ENCODE results near the gene KCNE4. TPM values are rescaled to one million over a fixed set of nuclear protein-coding genes. Genes with fewer than 3 reads are reported as not detected.

KCNE4 gene
- total RNA-seq: under 1 TPM; 0.28 to 0.33 TPM
- polyA plus RNA-seq: under 1 TPM; 0.19 to 0.42 TPM

- H3K9me3 ChIP-seq (ENCODE audit: control insufficient read depth in 4 of 4, low read length in 3 of 4): no peaks in the 10 kb centered on the region
- peak within 1 kb of the TSS; percentile 56 to 76 for H3K27ac ChIP-seq (ENCODE audit: low read depth in 1 of 2, low read length in 2 of 2)
- 41% methylated on average over 19 of the region's 19 CpGs for WGBS
- no peaks in the 10 kb centered on the region for H3K36me3 ChIP-seq (ENCODE audit: control insufficient read depth in 4 of 4, insufficient read depth in 3 of 4, low read depth in 1 of 4, low read length in 3 of 4)
- peaks cover 0 to 2% (median 0%) of the 10 kb centered on the region in 4 donors for H3K4me1 ChIP-seq (ENCODE audit: control insufficient read depth in 4 of 4, insufficient read depth in 4 of 4, low read length in 3 of 4)
- no peak for DNase-seq (ENCODE audit: low spot score)
- H3K27me3 ChIP-seq (ENCODE audit: control insufficient read depth in 4 of 4, insufficient read depth in 4 of 4, low read length in 3 of 4): peaks cover 0 to 3% (median 0%) of the 10 kb centered on the region in 4 donors
- H3K9ac ChIP-seq (ENCODE audit: low read depth in 1 of 2, low read length in 2 of 2): no peak within 1 kb of the TSS
- H3K4me3 ChIP-seq (ENCODE audit: low read depth in 1 of 3, low read length in 3 of 3): no peak within 1 kb of the TSS
- TF ChIP-seq TAF1 (conservative IDR thresholded peaks at IDR 0.05) (peak; percentile 36), RXRA (IDR thresholded peaks at IDR 0.05) (no peak), EGR1 (IDR thresholded peaks at IDR 0.05; ENCODE audit: low read depth in 2 of 2) (no peak), YY1 (IDR thresholded peaks at IDR 0.05) (no peak)
Measured at GRCh38 chr2:223051693-223052289, at the start of gene KCNE4. Gene KCNE4, plus strand, starts transcription at chr2:223052190. Its CDS starts 641 bp downstream, at chr2:223052831.

DNA sequence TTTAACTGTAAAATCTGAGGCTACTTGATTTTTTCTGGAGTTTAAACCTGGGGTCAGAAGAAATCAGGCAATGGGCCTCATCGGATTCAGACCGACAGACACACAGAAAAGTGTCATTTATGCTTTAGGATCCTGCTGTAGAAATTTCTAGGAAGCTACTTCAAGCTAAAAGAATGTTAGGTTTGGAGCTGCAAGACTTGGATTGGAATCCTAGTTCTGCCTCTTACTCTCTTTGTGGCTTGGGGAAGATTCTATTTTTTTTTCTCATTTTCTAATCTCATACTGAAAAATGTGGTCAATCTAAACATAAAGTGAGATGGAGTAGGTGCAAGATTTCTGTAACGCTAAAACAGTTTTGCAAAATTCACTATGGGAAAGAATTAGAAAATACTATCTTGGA, 48.8 kb upstream of the KCNE4 start:
- Histone ChIP-seq H3K27me3 (ENCODE audit: control insufficient read depth in 4 of 4, insufficient read depth in 4 of 4, low read length in 3 of 4) (no peaks in the 10 kb centered on the region), H3K4me1 (ENCODE audit: control insufficient read depth in 4 of 4, insufficient read depth in 4 of 4, low read length in 3 of 4) (no peaks in the 10 kb centered on the region), H3K4me3 (ENCODE audit: low read depth in 1 of 3, low read length in 3 of 3) (no peak overlapping the region), H3K9ac (ENCODE audit: low read depth in 1 of 2, low read length in 2 of 2) (no peak overlapping the region), H3K36me3 (ENCODE audit: control insufficient read depth in 4 of 4, insufficient read depth in 3 of 4, low read depth in 1 of 4, low read length in 3 of 4) (no peaks in the 10 kb centered on the region), H3K9me3 (ENCODE audit: control insufficient read depth in 4 of 4, low read length in 3 of 4) (no peaks in the 10 kb centered on the region), H3K27ac (ENCODE audit: low read depth in 1 of 2, low read length in 2 of 2) (no peak overlapping the region)
- TF ChIP-seq EGR1 (IDR thresholded peaks at IDR 0.05; ENCODE audit: low read depth in 2 of 2) (no peak), RXRA (IDR thresholded peaks at IDR 0.05) (no peak), SP1 (IDR thresholded peaks at IDR 0.05) (no peak), HNF4G (IDR thresholded peaks at IDR 0.05) (no peak), HNF4A (conservative IDR thresholded peaks at IDR 0.05) (no peak), ATF3 (IDR thresholded peaks at IDR 0.05) (no peak), TAF1 (conservative IDR thresholded peaks at IDR 0.05) (no peak), JUND (IDR thresholded peaks at IDR 0.05) (no peak), FOXA1 (IDR thresholded peaks at IDR 0.05) (no peak), YY1 (IDR thresholded peaks at IDR 0.05) (no peak), MAX (IDR thresholded peaks at IDR 0.05) (no peak), RAD21 (IDR thresholded peaks at IDR 0.05) (no peak), FOXA2 (IDR thresholded peaks at IDR 0.05) (no peak), GABPA (IDR thresholded peaks at IDR 0.05 in 1 of 2, conservative IDR thresholded peaks at IDR 0.05 in 1 of 2) (no peak), NR2F2 (IDR thresholded peaks at IDR 0.05) (no peak)
- TF ChIP-seq, protein P1, sequence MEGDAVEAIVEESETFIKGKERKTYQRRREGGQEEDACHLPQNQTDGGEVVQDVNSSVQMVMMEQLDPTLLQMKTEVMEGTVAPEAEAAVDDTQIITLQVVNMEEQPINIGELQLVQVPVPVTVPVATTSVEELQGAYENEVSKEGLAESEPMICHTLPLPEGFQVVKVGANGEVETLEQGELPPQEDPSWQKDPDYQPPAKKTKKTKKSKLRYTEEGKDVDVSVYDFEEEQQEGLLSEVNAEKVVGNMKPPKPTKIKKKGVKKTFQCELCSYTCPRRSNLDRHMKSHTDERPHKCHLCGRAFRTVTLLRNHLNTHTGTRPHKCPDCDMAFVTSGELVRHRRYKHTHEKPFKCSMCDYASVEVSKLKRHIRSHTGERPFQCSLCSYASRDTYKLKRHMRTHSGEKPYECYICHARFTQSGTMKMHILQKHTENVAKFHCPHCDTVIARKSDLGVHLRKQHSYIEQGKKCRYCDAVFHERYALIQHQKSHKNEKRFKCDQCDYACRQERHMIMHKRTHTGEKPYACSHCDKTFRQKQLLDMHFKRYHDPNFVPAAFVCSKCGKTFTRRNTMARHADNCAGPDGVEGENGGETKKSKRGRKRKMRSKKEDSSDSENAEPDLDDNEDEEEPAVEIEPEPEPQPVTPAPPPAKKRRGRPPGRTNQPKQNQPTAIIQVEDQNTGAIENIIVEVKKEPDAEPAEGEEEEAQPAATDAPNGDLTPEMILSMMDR (IDR thresholded peaks at IDR 0.05; ENCODE audit: low read depth, low read length, missing input control): no peak
- TF ChIP-seq, protein P2, sequence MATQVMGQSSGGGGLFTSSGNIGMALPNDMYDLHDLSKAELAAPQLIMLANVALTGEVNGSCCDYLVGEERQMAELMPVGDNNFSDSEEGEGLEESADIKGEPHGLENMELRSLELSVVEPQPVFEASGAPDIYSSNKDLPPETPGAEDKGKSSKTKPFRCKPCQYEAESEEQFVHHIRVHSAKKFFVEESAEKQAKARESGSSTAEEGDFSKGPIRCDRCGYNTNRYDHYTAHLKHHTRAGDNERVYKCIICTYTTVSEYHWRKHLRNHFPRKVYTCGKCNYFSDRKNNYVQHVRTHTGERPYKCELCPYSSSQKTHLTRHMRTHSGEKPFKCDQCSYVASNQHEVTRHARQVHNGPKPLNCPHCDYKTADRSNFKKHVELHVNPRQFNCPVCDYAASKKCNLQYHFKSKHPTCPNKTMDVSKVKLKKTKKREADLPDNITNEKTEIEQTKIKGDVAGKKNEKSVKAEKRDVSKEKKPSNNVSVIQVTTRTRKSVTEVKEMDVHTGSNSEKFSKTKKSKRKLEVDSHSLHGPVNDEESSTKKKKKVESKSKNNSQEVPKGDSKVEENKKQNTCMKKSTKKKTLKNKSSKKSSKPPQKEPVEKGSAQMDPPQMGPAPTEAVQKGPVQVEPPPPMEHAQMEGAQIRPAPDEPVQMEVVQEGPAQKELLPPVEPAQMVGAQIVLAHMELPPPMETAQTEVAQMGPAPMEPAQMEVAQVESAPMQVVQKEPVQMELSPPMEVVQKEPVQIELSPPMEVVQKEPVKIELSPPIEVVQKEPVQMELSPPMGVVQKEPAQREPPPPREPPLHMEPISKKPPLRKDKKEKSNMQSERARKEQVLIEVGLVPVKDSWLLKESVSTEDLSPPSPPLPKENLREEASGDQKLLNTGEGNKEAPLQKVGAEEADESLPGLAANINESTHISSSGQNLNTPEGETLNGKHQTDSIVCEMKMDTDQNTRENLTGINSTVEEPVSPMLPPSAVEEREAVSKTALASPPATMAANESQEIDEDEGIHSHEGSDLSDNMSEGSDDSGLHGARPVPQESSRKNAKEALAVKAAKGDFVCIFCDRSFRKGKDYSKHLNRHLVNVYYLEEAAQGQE (IDR thresholded peaks at IDR 0.05): no peak
- TF ChIP-seq, protein P3, sequence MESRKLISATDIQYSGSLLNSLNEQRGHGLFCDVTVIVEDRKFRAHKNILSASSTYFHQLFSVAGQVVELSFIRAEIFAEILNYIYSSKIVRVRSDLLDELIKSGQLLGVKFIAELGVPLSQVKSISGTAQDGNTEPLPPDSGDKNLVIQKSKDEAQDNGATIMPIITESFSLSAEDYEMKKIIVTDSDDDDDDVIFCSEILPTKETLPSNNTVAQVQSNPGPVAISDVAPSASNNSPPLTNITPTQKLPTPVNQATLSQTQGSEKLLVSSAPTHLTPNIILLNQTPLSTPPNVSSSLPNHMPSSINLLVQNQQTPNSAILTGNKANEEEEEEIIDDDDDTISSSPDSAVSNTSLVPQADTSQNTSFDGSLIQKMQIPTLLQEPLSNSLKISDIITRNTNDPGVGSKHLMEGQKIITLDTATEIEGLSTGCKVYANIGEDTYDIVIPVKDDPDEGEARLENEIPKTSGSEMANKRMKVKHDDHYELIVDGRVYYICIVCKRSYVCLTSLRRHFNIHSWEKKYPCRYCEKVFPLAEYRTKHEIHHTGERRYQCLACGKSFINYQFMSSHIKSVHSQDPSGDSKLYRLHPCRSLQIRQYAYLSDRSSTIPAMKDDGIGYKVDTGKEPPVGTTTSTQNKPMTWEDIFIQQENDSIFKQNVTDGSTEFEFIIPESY (IDR thresholded peaks at IDR 0.05): no peak
- DNase-seq (ENCODE audit: low spot score): no peak
- WGBS: 93% methylated on average over 3 of the region's 3 CpGs

Data from liver (tissue), 9 donors.